Amniotic stem cell (primary cell): ENCODE data around the gene GNLY.

ENCODE experiments used
- DNase-seq: peaks from one replicate; lab custom pipeline; 2025; lab: John Stamatoyannopoulos, UW

GNLY gene

GRCh38 chr2:85728883-85729824 is 35.0 kb downstream of the GNLY start:
- peak; percentile 49 for DNase-seq

GRCh38 chr2:85729825-85730510 is 35.8 kb downstream of the GNLY start:
- no peak for DNase-seq

- DNase-seq, result no peak
Measured at GRCh38 chr2:85730686-85731230, 36.6 kb downstream of the GNLY start.

GRCh38 chr2:85731606-85732005 is 37.4 kb downstream of the GNLY start:
- DNase-seq, result no peak

- no peak for DNase-seq
Measured at GRCh38 chr2:85732467-85733120, 38.4 kb downstream of the GNLY start.

- DNase-seq, result no peak
Measured at GRCh38 chr2:85733121-85733960, 39.2 kb downstream of the GNLY start.

GRCh38 chr2:85734015-85734414 is 39.9 kb downstream of the GNLY start:
- DNase-seq, result no peak

- no peak for DNase-seq
Measured at GRCh38 chr2:85734942-85735608, 40.9 kb downstream of the GNLY start.

- DNase-seq, result no peak
Measured at GRCh38 chr2:85735691-85736090, 41.5 kb downstream of the GNLY start.

- no peak for DNase-seq
Measured at GRCh38 chr2:85736456-85737355, 42.5 kb downstream of the GNLY start.

- peak; percentile 44 for DNase-seq
Measured at GRCh38 chr2:85737481-85737880, 43.3 kb downstream of the GNLY start.

GRCh38 chr2:85737961-85738360 is 43.8 kb downstream of the GNLY start:
- no peak for DNase-seq

- DNase-seq, result no peak
Measured at GRCh38 chr2:85740193-85740592, 46.0 kb downstream of the GNLY start.

GRCh38 chr2:85741211-85741832 is 47.2 kb downstream of the GNLY start:
- DNase-seq, result no peak

- DNase-seq, result peak; percentile 81
Measured at GRCh38 chr2:85741833-85742455, 47.8 kb downstream of the GNLY start.

GRCh38 chr2:85743304-85743978 is 49.3 kb downstream of the GNLY start:
- DNase-seq, result no peak

- DNase-seq, result no peak
Measured at GRCh38 chr2:85744055-85744454, 49.9 kb downstream of the GNLY start.
